Measurements from ENCODE around the gene DAAM2. TPM values are rescaled to one million over a fixed set of nuclear protein-coding genes. Genes with fewer than 3 reads are reported as not detected.

The DAAM2 gene
- total RNA-seq, 4 donors from 2014 or later = 11.0 to 43.3 (median 26.4) TPM

DNA sequence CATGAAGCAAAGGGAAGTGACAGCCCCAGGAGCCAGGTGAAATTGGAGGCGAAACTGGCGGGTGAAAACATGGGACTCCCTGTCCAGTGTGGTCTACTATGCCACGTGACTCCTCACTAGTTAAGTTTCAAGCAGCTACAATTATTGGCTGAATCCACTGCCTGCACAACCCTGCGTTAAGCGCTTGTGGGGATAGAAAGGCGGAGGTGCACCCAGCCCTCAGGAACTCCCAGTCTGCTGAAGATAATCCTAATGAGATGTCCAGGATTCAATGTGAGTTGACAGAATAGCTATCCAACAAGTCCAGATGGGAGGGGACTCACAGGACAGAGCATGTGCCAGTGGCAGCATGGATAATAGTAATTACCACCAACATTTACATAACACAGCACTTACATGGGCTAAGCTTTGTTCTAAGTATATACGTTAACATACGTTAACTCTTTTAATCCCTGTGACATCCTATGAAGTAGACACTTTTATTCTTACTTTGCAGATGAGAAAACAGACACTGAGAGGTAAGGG lies 140.3 kb downstream of the DAAM2 start:
- H3K4me1 ChIP-seq = no peaks in the 10 kb centered on the region
- H3K4me3 ChIP-seq = no peak overlapping the region
- TF ChIP-seq, protein P1, sequence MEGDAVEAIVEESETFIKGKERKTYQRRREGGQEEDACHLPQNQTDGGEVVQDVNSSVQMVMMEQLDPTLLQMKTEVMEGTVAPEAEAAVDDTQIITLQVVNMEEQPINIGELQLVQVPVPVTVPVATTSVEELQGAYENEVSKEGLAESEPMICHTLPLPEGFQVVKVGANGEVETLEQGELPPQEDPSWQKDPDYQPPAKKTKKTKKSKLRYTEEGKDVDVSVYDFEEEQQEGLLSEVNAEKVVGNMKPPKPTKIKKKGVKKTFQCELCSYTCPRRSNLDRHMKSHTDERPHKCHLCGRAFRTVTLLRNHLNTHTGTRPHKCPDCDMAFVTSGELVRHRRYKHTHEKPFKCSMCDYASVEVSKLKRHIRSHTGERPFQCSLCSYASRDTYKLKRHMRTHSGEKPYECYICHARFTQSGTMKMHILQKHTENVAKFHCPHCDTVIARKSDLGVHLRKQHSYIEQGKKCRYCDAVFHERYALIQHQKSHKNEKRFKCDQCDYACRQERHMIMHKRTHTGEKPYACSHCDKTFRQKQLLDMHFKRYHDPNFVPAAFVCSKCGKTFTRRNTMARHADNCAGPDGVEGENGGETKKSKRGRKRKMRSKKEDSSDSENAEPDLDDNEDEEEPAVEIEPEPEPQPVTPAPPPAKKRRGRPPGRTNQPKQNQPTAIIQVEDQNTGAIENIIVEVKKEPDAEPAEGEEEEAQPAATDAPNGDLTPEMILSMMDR (IDR thresholded peaks at IDR 0.05) = no peak
- TF ChIP-seq POLR2A (IDR thresholded peaks at IDR 0.05) = no peak
- no peaks in the 10 kb centered on the region for H3K27me3 ChIP-seq
- DNase-seq = no peak
- peak overlapping the region; percentile 80 to 93 for H3K27ac ChIP-seq
- intact Hi-C loops (cut with DNase I; ENCODE audit: low total_unique reads) = no loop called here
- no peaks in the 10 kb centered on the region for H3K9me3 ChIP-seq
- no peaks in the 10 kb centered on the region for H3K36me3 ChIP-seq

- Histone ChIP-seq H3K4me3 (peak overlapping the region; percentile 63 to 79), H3K4me1 (no peaks in the 10 kb centered on the region), H3K9me3 (no peaks in the 10 kb centered on the region), H3K27ac (peak overlapping the region; percentile 80 to 93), H3K36me3 (no peaks in the 10 kb centered on the region), H3K27me3 (no peaks in the 10 kb centered on the region)
- DNase-seq = no peak
- intact Hi-C loops (cut with DNase I; ENCODE audit: low total_unique reads) = no loop called here
- TF ChIP-seq POLR2A (IDR thresholded peaks at IDR 0.05) = no peak
- TF ChIP-seq, protein P1 (IDR thresholded peaks at IDR 0.05) = no peak
Measured at GRCh38 chr6:39933669-39934130, 141.5 kb downstream of the DAAM2 start.

- Histone ChIP-seq H3K4me3 (peak within 1 kb of the TSS; percentile 63 to 79), H3K4me1 (no peaks in the 10 kb centered on the region), H3K36me3 (no peaks in the 10 kb centered on the region), H3K27ac (peak within 1 kb of the TSS; percentile 80 to 93), H3K9me3 (no peaks in the 10 kb centered on the region), H3K27me3 (no peaks in the 10 kb centered on the region)
- TF ChIP-seq POLR2A (IDR thresholded peaks at IDR 0.05) = peak; percentile 60 to 61
- TF ChIP-seq, protein P1 (IDR thresholded peaks at IDR 0.05) = no peak
- DNase-seq = peak; percentile 80 to 84
- intact Hi-C loops (cut with DNase I; ENCODE audit: low total_unique reads) = no loop called here
Measured at GRCh38 chr6:39934131-39934757, 142.1 kb downstream of the DAAM2 start, which contains the start of gene MOCS1. Gene MOCS1 (minus strand): TSS chr6:39934462. CDS start chr6:39934417, 45 bp downstream.

DNA sequence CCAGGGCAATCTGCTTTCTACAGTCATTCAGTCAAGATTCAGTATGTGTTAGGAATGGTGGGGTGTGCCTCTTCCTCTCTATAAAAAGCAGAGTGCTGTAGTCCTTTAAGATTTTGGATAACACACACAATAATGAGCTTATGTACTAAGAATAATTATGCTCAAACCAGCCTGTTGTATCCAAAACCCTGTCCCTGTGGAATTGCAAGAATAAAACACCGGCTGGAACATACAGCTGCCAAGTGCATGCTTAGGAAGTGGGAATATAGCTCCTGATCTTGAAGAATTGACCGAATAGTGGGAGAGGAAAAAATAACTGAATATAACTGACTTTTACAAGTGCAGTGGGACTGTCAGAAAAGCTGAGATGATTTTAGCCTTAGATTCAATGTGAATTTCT lies 143.1 kb downstream of the DAAM2 start:
- no peaks in the 10 kb centered on the region for H3K36me3 ChIP-seq
- no peak overlapping the region for H3K27ac ChIP-seq
- H3K4me3 ChIP-seq = no peak overlapping the region
- TF ChIP-seq, protein P1 (IDR thresholded peaks at IDR 0.05) = no peak
- TF ChIP-seq POLR2A (IDR thresholded peaks at IDR 0.05) = no peak
- no peaks in the 10 kb centered on the region for H3K9me3 ChIP-seq
- no peak for DNase-seq
- H3K4me1 ChIP-seq = no peaks in the 10 kb centered on the region
- intact Hi-C loops (cut with DNase I; ENCODE audit: low total_unique reads) = no loop called here
- no peaks in the 10 kb centered on the region for H3K27me3 ChIP-seq

GRCh38 chr6:39936857-39937256 lies 144.7 kb downstream of the DAAM2 start:
- H3K4me3 ChIP-seq = no peak overlapping the region
- no peaks in the 10 kb centered on the region for H3K9me3 ChIP-seq
- no peak for DNase-seq
- no peaks in the 10 kb centered on the region for H3K4me1 ChIP-seq
- intact Hi-C loops (cut with DNase I; ENCODE audit: low total_unique reads) = no loop called here
- H3K27ac ChIP-seq = no peak overlapping the region
- H3K36me3 ChIP-seq = no peaks in the 10 kb centered on the region
- TF ChIP-seq POLR2A (IDR thresholded peaks at IDR 0.05) = no peak
- TF ChIP-seq, protein P1 (IDR thresholded peaks at IDR 0.05) = no peak
- no peaks in the 10 kb centered on the region for H3K27me3 ChIP-seq
